Measurements from ENCODE around the gene COMTD1.
A peak's percentile ranks its signal among the peaks of the same experiment; 100 is the strongest.

COMTD1 gene

GRCh38 chr10:75247797-75248196 is 12.0 kb upstream of the COMTD1 start:
- no peak for DNase-seq (ENCODE audit: low spot score)
- ChIA-PET POLR2A (ENCODE audit: low non-redundant PET) (interaction anchor here (0.6 kb wide), 1 partner anchor 15 kb away, joined by 3 read pairs; no protein-coding TSS in a partner anchor), CTCF (interaction anchor here (1.1 to 3.2 kb wide), 2 partner anchors 11 to 148 kb away, joined by 3 to 8 read pairs; no protein-coding TSS in a partner anchor)
- TF ChIP-seq CTCF (conservative IDR thresholded peaks at IDR 0.05; ENCODE audit: low read depth), result no peak
- H3K27ac ChIP-seq, result peak overlapping the region; percentile 56

GRCh38 chr10:75246506-75246905 is 10.7 kb upstream of the COMTD1 start:
- H3K27ac ChIP-seq, result peak overlapping the region; percentile 67
- no peak for DNase-seq (ENCODE audit: low spot score)
- no peak for TF ChIP-seq CTCF (conservative IDR thresholded peaks at IDR 0.05; ENCODE audit: low read depth)
- ChIA-PET POLR2A (ENCODE audit: low non-redundant PET) (interaction anchor here (0.6 kb wide), 1 partner anchor 1739 kb away, joined by 6 read pairs; no protein-coding TSS in a partner anchor), CTCF (interaction anchor here (0.6 to 3.2 kb wide), 3 partner anchors 10 to 128 kb away, joined by 3 to 8 read pairs (median 3); partner anchors contain the start of gene COMTD1)

- CTCF ChIA-PET, result interaction anchor here (0.6 to 3.2 kb wide), 2 partner anchors 9 to 151 kb away, joined by 3 to 8 read pairs; no protein-coding TSS in a partner anchor
- no peak for DNase-seq (ENCODE audit: low spot score)
- POLR2A ChIA-PET (ENCODE audit: low non-redundant PET), result no interaction called here
- TF ChIP-seq CTCF (conservative IDR thresholded peaks at IDR 0.05; ENCODE audit: low read depth), result no peak
- peak overlapping the region; percentile 67 for H3K27ac ChIP-seq
Observed at GRCh38 chr10:75245354-75246250, 9.8 kb upstream of the COMTD1 start.

- POLR2A ChIA-PET (ENCODE audit: low non-redundant PET), result no interaction called here
- no peak for DNase-seq (ENCODE audit: low spot score)
- H3K27ac ChIP-seq, result peak overlapping the region; percentile 67
- CTCF ChIA-PET, result interaction anchor here (0.6 kb wide), 2 partner anchors 145 to 152 kb away, joined by 3 to 4 read pairs; no protein-coding TSS in a partner anchor
- no peak for TF ChIP-seq CTCF (conservative IDR thresholded peaks at IDR 0.05; ENCODE audit: low read depth)
Observed at GRCh38 chr10:75244487-75245353, 9.0 kb upstream of the COMTD1 start.

- no peak overlapping the region for H3K27ac ChIP-seq
- CTCF ChIA-PET, result interaction anchor here (0.6 kb wide), 1 partner anchor 16 kb away, joined by 6 read pairs; no protein-coding TSS in a partner anchor
- POLR2A ChIA-PET (ENCODE audit: low non-redundant PET), result interaction anchor here (0.6 kb wide), 1 partner anchor 51 kb away, joined by 3 read pairs; no protein-coding TSS in a partner anchor
- DNase-seq (ENCODE audit: low spot score), result no peak
- no peak for TF ChIP-seq CTCF (conservative IDR thresholded peaks at IDR 0.05; ENCODE audit: low read depth)
Observed at GRCh38 chr10:75243426-75243825, 7.7 kb upstream of the COMTD1 start.
